M059J (cell line): ENCODE data around the gene DCXR. TPM values are rescaled to one million over a fixed set of nuclear protein-coding genes. Genes with fewer than 3 reads are reported as not detected.

Experiments used
- DNase-seq: peaks from one replicate; pipeline ENCODE4 v3.0.0-alpha.2; 2012; ENCODE audit warnings: low read depth
- total RNA-seq: library from RNA; depleted of rRNA; stranded (reverse); fragments of >200 nt; shearing (Covaris generic); gene quantifications from 2 replicates; pipeline ENCODE4 v1.2.3, GENCODE V29; 2014; rRNA removed

The DCXR gene
- total RNA-seq: 81.6 and 117 TPM in 2 replicates

GRCh38 chr17:82037092-82037888 lies at the start of gene DCXR:
Gene DCXR, minus strand, starts transcription at chr17:82037697. Its CDS starts 15 bp downstream, at chr17:82037682.
- peak; percentile 95 for DNase-seq

DNA sequence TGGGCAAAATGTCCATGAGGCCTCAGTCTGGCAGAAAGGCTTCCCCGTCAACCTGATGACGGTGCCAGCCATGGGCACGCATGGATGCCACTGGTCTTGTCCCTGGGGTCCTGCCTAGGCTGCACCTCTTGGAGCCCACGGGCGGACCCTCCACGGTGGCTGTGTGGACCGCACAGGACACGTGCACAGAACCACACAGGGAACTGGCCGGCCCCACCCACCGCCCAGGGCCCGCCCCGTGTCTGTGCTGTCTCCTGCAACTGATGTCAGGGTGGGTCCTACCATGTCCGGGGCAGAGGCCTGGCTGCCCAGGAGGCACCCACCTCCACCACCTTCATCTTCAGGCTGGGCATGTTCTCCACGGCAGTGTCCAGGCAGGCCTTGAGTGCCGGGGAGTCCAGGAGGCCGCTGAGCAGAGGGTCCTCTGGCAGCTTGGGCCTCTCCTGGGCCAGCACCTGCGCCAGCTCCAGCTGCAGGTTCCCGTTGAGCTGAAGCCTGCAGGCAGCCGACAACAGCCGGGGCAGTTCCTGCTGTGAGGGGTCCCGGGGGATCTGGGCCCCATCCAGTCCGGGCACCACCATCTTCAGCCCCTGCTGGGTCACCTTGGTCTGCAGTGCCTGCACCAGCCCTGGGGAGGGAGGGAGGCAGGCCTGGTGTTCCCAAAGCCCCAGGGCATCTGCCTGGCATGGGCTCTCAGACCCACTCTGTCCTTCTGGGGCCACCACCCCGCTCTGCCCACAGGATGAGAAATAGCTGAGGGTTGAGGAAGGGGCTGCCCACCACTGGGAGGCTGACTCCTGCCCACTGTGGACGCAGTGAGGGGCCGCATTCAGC lies 48.7 kb upstream of the DCXR start:
- DNase-seq: no peak

DNA sequence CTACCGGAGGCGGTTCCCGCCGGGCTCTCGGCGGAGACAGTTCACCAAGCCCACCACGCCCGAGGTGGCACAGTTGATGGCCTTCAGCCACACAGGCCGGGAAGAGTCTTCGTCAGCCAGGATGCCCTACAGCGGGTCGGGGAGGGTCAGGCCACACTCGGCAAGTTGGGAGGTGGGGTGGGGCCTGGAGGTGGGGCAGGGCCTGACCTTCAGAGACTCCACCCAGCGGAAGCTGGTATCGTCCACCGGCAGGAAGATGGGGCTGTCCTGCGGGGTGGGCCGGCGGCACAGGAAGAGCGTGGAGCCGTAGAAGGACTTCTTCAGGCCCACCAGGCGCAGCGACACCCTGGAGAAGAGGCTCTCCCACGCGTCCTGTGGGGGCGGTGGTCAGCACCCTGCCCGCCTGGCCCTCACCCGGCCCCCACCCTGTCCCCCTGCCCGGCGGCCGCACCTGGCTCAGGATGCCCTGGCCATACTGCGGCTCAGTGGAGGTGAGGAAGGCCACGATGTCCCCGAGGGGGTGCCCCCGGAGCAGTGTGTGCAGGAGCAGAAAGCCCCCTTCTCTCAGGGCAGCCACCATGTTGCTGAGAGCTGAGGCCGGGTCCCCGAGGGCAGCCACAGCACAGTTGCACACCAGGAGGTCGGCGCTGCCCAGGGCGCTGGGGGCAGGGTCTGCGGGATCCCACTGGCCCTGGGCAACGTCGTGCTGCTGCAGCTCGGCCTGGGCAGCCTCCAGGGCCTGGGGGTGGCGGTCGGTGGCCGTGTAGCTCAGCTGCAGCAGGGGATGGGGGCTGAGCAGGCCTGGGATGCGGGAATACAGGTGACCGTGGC lies 47.7 kb upstream of the DCXR start:
- DNase-seq: no peak

DNA sequence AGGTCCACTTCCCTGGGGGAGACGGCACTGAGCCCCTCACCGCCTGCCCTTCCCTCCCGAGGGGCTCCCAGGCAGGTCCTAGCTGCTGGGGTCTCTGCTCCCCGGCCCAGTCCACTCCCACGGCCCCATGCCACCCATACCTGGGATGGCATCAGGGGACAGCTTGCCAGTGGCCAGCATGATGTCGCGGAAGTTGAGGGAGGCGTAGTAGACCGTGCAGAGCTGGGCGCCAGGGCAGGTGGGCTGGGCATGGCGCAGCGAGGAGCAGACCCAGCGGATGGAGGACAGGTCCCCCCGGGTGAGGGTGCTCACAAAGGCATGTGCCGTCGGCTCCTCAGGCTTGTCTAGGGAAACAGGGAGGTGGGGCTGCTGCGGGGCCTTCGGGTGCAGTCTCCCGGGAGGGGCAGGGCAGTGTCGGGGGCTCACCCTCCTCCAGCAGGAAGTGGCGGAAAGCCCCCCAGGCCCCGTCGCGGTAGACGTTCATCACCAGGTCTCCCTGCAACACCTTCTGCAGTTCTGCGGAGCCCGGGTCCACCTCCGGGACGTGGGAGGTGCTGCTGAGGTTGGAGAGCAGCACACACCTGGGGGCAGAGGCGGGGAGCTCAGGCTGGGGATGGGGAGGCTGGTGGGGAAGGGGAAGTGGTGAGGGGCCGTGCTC lies 47.0 kb upstream of the DCXR start:
- no peak for DNase-seq

GRCh38 chr17:82083533-82084359 lies 46.2 kb upstream of the DCXR start:
- no peak for DNase-seq

GRCh38 chr17:82083009-82083408 lies 45.5 kb upstream of the DCXR start:
- DNase-seq: no peak

- no peak for DNase-seq
Measured at GRCh38 chr17:82082456-82082855, 45.0 kb upstream of the DCXR start.

GRCh38 chr17:82081966-82082365 lies 44.5 kb upstream of the DCXR start:
- DNase-seq: no peak

DNA sequence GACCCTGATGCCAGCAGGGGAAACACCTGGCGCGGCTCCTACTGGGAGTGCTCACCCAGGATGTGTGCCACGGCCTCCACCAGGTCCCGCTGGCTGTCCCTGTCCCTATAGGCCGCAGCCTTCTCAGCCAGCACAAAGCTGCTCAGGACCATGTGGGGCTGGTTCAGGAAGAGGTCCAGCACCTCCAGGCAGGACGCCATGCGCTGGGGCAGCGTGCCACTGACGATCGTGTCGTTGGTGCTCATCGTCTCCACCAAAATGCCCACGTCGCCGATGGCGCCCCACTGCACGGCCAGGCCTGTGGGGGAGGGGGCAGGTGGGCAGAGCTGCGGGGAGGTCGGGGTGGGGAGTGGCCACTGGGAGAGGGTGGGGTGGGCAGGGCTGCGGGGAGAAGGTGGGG lies 44.0 kb upstream of the DCXR start:
- DNase-seq: no peak

DNA sequence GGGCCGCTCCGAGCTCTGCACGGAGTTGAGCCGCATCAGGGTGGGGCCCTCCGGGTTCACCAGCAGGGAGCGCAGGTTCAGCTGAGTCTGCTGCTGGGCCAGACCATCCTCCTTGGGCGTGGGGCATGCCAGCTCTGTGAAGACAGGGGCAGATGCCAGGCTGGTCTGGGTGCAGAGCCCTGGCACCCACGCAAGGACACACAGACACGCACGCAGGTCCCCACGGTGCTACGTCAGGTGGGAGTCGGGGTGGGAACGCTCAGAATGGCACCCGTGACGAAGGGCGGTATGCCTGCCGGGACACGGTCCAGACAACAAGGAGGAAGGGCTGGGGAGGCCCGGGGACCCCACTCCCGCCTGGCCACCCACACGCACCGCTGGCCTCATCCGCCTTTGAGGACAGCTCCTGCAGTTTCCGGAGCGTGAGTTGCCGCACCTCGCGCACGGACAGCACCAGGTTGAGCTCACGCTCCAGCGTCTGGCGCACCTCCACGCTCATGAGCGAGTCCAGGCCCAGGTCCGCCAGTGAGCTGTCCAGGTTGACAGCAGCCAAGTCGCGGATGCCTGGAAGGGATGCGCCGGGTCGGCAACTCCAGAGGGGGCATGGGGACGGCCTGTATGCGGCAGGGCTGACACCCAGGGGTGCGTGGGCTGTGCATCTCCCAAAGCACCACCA lies 43.4 kb upstream of the DCXR start:
- DNase-seq: no peak

GRCh38 chr17:82080048-82080788 lies 42.7 kb upstream of the DCXR start:
- no peak for DNase-seq

DNA sequence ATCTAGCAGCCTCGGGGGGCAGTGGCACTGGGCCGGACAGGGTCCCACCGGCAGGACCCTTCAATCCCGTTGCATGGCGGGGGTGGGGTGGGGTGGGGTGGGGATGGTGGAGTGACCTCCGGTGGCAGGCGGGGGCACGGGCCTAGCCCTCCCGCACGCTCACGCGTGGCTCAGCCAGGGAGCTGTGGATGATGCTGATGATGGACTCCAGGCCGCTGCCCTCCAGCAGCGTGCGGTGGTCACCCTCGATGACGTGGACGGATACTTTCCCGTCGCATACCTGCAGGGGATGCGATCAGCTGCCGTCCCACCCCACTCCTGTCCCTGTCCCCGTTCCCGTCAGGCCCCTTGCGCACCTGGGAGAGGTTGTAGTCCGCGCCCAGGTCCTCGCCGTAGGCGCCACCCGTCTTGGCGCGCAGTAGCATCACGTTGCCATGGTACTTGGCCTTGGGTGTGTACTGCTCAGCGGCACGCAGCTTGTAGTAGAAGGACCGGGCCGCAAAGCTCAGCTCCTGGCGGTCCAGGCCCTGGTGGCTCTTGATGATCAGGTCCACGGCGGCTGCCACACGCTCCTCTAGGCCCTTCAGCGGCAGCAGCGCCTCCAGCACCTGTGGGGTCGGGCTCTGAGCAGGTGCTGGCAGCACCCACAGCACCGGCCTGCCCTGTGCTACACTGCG lies 41.6 kb upstream of the DCXR start:
- no peak for DNase-seq

GRCh38 chr17:82078433-82078832 lies 40.9 kb upstream of the DCXR start:
- DNase-seq: no peak

GRCh38 chr17:82077617-82078358 lies 40.3 kb upstream of the DCXR start:
- no peak for DNase-seq

DNA sequence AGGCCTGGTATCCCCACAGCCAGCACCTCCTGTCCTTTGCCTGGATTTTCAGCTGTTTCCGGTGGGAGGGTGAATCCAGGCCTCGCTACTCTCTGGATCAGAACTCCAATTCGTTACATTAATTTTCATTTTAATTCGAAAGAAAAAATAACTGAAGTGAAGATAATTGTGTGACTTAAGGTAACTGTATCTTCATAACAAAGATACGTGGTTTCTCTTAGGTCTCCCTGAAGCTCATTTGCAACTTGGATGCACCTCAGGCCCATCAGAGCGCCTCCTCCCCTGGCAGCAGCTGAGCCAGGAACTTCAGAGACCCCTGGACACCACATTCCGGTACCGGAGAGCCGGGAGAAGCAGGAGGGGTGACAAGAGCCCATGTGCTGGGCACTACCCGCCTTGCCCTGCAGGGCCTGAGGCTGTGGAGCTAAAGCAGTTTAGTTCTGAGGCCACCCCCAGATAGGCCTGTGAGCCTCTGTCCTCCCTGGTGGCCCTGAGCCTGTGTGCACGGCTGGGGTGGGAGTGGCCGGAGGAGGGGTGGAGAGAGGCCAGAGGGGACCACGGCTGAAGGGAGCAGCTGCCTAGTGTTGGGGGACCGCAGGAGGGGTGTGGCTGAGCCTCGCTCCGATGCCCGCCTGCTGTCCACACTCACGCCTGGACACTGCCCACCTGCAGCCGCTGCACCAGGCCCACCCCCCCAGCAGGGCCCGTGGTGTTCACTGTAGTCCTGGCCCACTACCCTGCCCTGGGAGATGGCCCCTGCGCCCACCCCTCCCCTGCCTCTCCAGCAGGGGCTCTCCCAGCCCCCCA lies 39.5 kb upstream of the DCXR start:
- no peak for DNase-seq

DNA sequence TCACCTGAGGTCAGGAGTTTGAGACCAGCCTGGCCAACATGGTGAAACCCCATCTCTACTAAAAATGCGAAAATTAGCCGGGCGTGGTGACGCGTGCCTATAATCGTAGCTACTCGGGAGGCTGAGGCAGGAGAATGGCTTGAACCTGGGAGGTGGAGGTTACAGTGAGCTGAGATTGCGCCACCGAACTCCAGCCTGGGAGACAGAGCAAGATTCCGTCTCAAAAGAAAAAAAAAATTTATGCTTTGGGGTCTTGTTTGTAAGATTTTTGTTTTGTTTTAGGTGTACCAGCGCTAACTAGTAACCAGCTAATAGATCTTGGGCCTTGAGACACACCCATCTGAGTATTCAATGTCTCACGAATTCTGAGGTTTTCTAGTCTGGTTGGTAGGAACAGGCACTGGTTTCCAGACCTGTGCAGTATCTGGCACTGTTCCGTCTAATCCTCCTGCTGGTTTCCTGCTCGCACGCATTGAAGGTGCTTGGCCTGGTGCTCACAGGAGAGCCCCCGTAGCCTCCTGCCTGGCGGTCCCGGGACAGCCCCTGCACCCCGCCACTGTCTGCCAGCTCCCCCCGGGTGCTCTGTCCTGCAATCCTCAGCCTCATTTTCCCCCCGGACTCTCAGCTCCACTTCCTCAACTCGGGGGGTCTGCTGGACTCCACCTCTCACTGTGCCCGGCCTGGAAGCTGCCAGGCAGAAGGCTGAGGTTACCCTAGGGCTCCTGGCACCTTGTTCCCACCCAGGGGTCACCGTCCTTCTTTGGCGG lies 38.7 kb upstream of the DCXR start:
- DNase-seq: no peak
